Gastroesophageal sphincter (tissue), 3 donors: Measurements from ENCODE around the gene RXRA.

ENCODE experiments used
- POLR2A ChIP-seq, 2 donors: fragments of 450-650 bp; IDR thresholded peaks; one replicate each; pipeline ENCODE4 v1.6.1; 2017; ENCODE audit warnings: antibody characterized with exemption in 2 of 2, mild to moderate bottlenecking in 2 of 2, moderate library complexity in 1 of 2
- TF ChIP-seq, protein P1 (sequence below), 4 experiments: fragments of 200-600 bp in 2 of 4; fragments of 450-650 bp in 2 of 4; sonication (generic) in 1 of 4; IDR thresholded peaks; one replicate each; pipeline ENCODE4 v1.5.1; 2017 to 2019; ENCODE audit warnings: antibody characterized with exemption in 4 of 4, mild to moderate bottlenecking in 2 of 4, moderate library complexity in 2 of 4

DNA sequence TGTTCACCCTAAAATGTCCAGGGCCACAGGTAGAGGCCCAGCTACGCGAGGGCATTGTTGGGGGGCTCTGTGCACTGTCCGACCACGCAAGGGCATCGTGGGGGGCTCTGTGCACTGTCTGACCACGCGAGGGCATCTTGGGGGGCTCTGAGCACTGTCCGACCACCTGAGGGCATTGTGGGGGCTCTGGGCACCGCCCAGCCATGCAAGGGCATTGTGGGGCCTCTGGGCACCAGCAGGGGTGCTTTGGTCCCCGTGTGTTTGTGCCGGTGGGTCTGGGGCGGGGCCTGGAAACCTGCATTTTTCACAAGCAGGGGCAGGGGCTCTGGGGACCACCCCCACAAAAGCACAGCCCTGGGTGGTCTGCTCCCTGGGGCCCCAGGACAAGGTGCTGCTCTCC is 41.5 kb upstream of the RXRA start:
- TF ChIP-seq, protein P1, sequence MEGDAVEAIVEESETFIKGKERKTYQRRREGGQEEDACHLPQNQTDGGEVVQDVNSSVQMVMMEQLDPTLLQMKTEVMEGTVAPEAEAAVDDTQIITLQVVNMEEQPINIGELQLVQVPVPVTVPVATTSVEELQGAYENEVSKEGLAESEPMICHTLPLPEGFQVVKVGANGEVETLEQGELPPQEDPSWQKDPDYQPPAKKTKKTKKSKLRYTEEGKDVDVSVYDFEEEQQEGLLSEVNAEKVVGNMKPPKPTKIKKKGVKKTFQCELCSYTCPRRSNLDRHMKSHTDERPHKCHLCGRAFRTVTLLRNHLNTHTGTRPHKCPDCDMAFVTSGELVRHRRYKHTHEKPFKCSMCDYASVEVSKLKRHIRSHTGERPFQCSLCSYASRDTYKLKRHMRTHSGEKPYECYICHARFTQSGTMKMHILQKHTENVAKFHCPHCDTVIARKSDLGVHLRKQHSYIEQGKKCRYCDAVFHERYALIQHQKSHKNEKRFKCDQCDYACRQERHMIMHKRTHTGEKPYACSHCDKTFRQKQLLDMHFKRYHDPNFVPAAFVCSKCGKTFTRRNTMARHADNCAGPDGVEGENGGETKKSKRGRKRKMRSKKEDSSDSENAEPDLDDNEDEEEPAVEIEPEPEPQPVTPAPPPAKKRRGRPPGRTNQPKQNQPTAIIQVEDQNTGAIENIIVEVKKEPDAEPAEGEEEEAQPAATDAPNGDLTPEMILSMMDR (IDR thresholded peaks at IDR 0.05) = no peak
- TF ChIP-seq POLR2A (IDR thresholded peaks at IDR 0.05) = no peak
